Liver (tissue), 3 donors: ENCODE results near the gene TRPM1.

ENCODE experiments used
- ATF3 ChIP-seq: IDR thresholded peaks from 2 replicates; pipeline ENCODE4 v1.6.1; 2016; ENCODE audit warnings: antibody characterized with exemption
- CTCF ChIP-seq: fragments of 150-350 bp; IDR thresholded peaks from 2 replicates; pipeline ENCODE4 v1.5.1; 2017; ENCODE audit warnings: improper control_type of control experiment, low read depth, low read length; ENCODE audit not compliant: missing input control
- EGR1 ChIP-seq, 2 donors: IDR thresholded peaks; 2 replicates each; pipeline ENCODE4 v1.6.1; 2016 to 2018; ENCODE audit warnings: antibody characterized with exemption in 2 of 2, low read depth in 2 of 2
- RXRA ChIP-seq, 2 donors: IDR thresholded peaks; 2 replicates each; pipeline ENCODE4 v1.6.1; 2017 to 2018; ENCODE audit warnings: antibody characterized with exemption in 2 of 2, mild to moderate bottlenecking in 1 of 2
- TAF1 ChIP-seq: conservative IDR thresholded peaks from 2 replicates; pipeline ENCODE4 v1.6.1; 2016; ENCODE audit warnings: antibody characterized with exemption, mild to moderate bottlenecking
- donor health status: healthy.
- donor health status: healthy.

GRCh38 chr15:31081056-31081455 lies 20.5 kb downstream of the TRPM1 start:
- TF ChIP-seq CTCF = no peak
- no peak for TF ChIP-seq RXRA (IDR thresholded peaks at IDR 0.05)
- TF ChIP-seq TAF1 = no peak
- no peak for TF ChIP-seq EGR1 (IDR thresholded peaks at IDR 0.05; ENCODE audit: low read depth in 2 of 2)
- TF ChIP-seq ATF3 = no peak
